ENCODE measurements around the gene MAML3.

Gene MAML3

DNA sequence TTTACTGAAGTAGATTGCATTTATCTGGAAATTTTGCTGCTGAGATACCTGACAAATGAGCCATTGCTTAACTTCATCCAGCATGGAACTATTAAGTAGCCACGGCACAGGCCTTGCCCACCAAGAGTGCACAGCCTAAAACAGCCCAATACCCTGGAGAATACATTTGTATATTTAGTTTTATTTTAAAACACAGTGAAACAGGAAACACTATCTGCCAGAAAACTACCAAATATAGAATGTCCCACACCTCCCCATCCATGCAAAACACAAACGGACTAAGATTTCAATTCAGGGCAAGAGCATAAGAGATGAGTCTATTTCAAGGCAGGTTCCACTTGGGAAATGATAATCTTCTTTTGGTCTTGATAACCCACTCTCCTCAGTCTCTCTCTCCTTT lies 57.1 kb downstream of the MAML3 start:
- Histone ChIP-seq H3K4me1 (ENCODE audit: low read length) (no peaks in the 10 kb centered on the region), H3K27me3 (ENCODE audit: low read depth, low read length) (peaks cover 83% of the 10 kb centered on the region), H3K9ac (ENCODE audit: low read length) (no peak overlapping the region), H2AFZ (ENCODE audit: low read depth, low read length) (no peak overlapping the region), H3K9me3 (ENCODE audit: insufficient read depth, low read length) (no peaks in the 10 kb centered on the region), H3K4me3 (ENCODE audit: low read length) (no peak overlapping the region), H3K79me2 (ENCODE audit: low read length) (no peaks in the 10 kb centered on the region), H4K20me1 (ENCODE audit: insufficient read depth, low read length) (no peaks in the 10 kb centered on the region), H3K36me3 (replicated peaks; ENCODE audit: low read depth, low read length) (no peaks in the 10 kb centered on the region), H3K4me2 (ENCODE audit: low read length) (no peak overlapping the region), H3K27ac (ENCODE audit: low read length) (no peak overlapping the region)
- TF ChIP-seq, protein P1, sequence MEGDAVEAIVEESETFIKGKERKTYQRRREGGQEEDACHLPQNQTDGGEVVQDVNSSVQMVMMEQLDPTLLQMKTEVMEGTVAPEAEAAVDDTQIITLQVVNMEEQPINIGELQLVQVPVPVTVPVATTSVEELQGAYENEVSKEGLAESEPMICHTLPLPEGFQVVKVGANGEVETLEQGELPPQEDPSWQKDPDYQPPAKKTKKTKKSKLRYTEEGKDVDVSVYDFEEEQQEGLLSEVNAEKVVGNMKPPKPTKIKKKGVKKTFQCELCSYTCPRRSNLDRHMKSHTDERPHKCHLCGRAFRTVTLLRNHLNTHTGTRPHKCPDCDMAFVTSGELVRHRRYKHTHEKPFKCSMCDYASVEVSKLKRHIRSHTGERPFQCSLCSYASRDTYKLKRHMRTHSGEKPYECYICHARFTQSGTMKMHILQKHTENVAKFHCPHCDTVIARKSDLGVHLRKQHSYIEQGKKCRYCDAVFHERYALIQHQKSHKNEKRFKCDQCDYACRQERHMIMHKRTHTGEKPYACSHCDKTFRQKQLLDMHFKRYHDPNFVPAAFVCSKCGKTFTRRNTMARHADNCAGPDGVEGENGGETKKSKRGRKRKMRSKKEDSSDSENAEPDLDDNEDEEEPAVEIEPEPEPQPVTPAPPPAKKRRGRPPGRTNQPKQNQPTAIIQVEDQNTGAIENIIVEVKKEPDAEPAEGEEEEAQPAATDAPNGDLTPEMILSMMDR (IDR thresholded peaks at IDR 0.05; ENCODE audit: low read depth, low read length), result no peak
- TF ChIP-seq EZH2phosphoT487 (IDR thresholded peaks at IDR 0.05; ENCODE audit: low read depth), result no peak

DNA sequence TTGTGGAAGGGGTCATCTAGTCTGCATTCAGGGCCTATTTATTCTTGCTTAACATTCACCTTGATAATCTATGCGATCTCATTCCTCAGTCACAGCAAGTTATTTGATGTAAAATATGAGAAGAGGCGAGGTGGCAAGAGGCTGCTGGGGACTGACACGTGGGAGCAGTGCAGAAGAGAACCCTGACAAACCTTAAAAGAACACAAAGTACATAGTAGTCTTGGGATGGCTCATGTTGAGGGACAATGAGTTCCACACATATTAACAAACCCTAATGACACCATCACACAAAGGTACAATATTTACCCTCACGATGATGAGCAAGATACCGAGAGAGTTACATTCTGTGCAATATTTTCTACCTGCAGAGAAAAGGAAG lies 57.5 kb downstream of the MAML3 start:
- no peak overlapping the region for H3K4me3 ChIP-seq (ENCODE audit: low read length)
- no peaks in the 10 kb centered on the region for H3K9me3 ChIP-seq (ENCODE audit: insufficient read depth, low read length)
- H3K27ac ChIP-seq (ENCODE audit: low read length), result no peak overlapping the region
- no peak overlapping the region for H3K4me2 ChIP-seq (ENCODE audit: low read length)
- no peak overlapping the region for H2AFZ ChIP-seq (ENCODE audit: low read depth, low read length)
- H4K20me1 ChIP-seq (ENCODE audit: insufficient read depth, low read length), result no peaks in the 10 kb centered on the region
- H3K79me2 ChIP-seq (ENCODE audit: low read length), result no peaks in the 10 kb centered on the region
- H3K36me3 ChIP-seq (replicated peaks; ENCODE audit: low read depth, low read length), result no peaks in the 10 kb centered on the region
- H3K9ac ChIP-seq (ENCODE audit: low read length), result no peak overlapping the region
- peaks cover 78% of the 10 kb centered on the region for H3K27me3 ChIP-seq (ENCODE audit: low read depth, low read length)
- peaks cover 2% of the 10 kb centered on the region for H3K4me1 ChIP-seq (ENCODE audit: low read length)
- TF ChIP-seq, protein P1 (IDR thresholded peaks at IDR 0.05; ENCODE audit: low read depth, low read length), result no peak
- TF ChIP-seq EZH2phosphoT487 (IDR thresholded peaks at IDR 0.05; ENCODE audit: low read depth), result no peak

DNA sequence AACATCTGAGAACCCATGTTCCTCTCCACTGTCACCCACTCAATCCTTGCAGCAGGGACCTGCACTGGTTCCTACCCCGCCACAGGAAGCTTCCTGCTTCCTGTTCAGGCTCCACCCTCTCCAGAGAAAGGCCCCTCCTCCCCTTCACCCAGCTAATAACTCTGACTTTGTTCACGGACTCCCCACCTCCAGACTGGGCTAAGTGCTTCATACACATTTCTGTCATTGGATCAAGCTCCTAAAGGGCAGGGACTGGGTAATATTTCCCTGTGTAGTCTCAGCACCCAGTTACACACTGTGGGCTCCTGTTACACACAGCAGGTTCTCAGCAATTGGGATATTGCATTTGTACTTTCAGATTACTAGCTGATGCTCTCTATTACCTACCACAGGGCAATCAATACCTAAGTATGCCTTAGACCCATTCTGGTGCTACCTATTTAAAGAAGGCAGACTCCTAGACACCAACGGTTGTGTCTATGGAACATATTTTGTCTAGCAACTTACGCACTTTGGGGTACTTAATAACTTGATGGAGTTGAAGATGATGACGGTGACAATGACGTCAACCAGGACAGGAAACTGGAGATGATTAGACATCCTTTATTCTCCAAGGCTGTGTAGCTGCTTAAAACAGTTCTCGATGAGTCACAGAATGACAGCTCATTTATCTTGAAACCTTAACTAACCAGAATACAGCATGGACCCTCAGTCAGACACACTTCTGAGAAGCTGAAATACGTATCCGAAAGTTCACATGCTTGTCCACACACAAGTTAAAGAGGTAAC lies 58.1 kb downstream of the MAML3 start:
- Histone ChIP-seq H2AFZ (ENCODE audit: low read depth, low read length) (no peak overlapping the region), H3K4me3 (ENCODE audit: low read length) (no peak overlapping the region), H3K9ac (ENCODE audit: low read length) (no peak overlapping the region), H3K4me1 (ENCODE audit: low read length) (peaks cover 8% of the 10 kb centered on the region), H3K79me2 (ENCODE audit: low read length) (no peaks in the 10 kb centered on the region), H3K36me3 (replicated peaks; ENCODE audit: low read depth, low read length) (no peaks in the 10 kb centered on the region), H3K9me3 (ENCODE audit: insufficient read depth, low read length) (no peaks in the 10 kb centered on the region), H3K27me3 (ENCODE audit: low read depth, low read length) (peaks cover 72% of the 10 kb centered on the region), H3K4me2 (ENCODE audit: low read length) (no peak overlapping the region), H3K27ac (ENCODE audit: low read length) (no peak overlapping the region), H4K20me1 (ENCODE audit: insufficient read depth, low read length) (no peaks in the 10 kb centered on the region)
- TF ChIP-seq, protein P1 (IDR thresholded peaks at IDR 0.05; ENCODE audit: low read depth, low read length), result no peak
- no peak for TF ChIP-seq EZH2phosphoT487 (IDR thresholded peaks at IDR 0.05; ENCODE audit: low read depth)

DNA sequence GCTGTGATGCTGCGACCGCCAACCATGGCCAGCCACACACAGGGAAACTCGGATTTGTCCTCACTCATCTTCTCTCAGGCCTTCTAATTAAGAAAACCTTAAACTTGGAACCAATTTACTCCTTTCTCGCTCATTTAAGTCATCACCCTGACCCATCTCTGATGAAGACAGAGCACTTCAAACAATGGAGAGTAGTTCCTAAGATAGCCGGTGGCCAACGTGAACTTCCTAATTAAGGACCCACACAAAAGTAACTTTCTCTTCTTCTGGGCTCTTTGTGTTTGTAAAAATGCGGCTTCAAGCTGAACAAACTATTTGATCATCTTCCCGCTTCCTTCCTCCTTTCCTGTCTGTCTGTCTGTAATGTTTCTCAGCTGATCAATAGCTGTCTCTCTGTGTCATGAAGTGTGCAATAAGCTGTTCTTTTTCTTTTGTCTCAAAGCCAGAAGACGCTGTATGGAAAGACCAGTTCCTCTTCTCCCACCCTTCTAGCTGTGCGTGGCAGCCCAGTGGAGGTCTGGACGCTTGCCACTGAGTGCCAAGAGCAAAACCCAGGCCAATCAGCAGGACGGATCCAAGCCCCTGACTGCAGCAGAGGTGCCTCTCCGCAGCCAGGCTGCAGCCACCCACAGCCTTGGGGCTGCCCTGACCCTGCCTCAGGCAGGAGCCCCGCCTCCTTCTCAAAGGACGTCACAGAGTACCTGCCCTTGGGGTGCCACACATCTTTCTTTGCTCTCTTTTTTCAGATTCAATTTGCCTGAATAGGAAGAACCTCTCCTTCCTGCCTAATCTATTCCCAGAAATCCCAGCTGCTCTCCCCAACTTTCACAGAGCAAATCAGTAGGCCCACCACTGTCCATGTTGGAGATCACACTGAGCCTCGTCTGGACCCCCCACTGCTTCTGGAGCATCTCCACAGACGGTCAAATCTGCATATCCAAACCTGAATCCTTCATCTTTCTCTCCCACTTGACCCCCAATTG lies 59.3 kb downstream of the MAML3 start:
- Histone ChIP-seq H3K9me3 (ENCODE audit: insufficient read depth, low read length) (no peaks in the 10 kb centered on the region), H3K4me2 (ENCODE audit: low read length) (no peak overlapping the region), H3K27ac (ENCODE audit: low read length) (no peak overlapping the region), H3K4me3 (ENCODE audit: low read length) (no peak overlapping the region), H3K36me3 (replicated peaks; ENCODE audit: low read depth, low read length) (no peaks in the 10 kb centered on the region), H2AFZ (ENCODE audit: low read depth, low read length) (no peak overlapping the region), H3K79me2 (ENCODE audit: low read length) (no peaks in the 10 kb centered on the region), H3K9ac (ENCODE audit: low read length) (no peak overlapping the region), H4K20me1 (ENCODE audit: insufficient read depth, low read length) (0 out of 2 replicates have a peak, but pooled peaks cover 3% of the 10 kb centered on the region), H3K4me1 (ENCODE audit: low read length) (peaks cover 8% of the 10 kb centered on the region), H3K27me3 (ENCODE audit: low read depth, low read length) (peaks cover 70% of the 10 kb centered on the region)
- TF ChIP-seq, protein P1 (IDR thresholded peaks at IDR 0.05; ENCODE audit: low read depth, low read length), result no peak
- TF ChIP-seq EZH2phosphoT487 (IDR thresholded peaks at IDR 0.05; ENCODE audit: low read depth), result no peak
